Spinal cord (tissue), 10 donors: ENCODE data around the gene POLRMT. TPM values are rescaled to one million over a fixed set of nuclear protein-coding genes. Genes with fewer than 3 reads are reported as not detected.
"Not testable (repeated sequence)": the region's sequence is repeated elsewhere in the genome, so short reads cannot be mapped to it uniquely, and the experiment has no call there.

Experiments
- DNase-seq, 6 donors: peaks; one replicate each; pipeline versions ENCODE4 v3.0.0 to v3.0.0-alpha.2; 2013 to 2015; ENCODE audit warnings: low spot score in 6 of 6, low read depth in 4 of 6
- H3K27ac ChIP-seq: one replicate; pipeline ENCODE4 v1.5.1; 2013; ENCODE audit warnings: low read depth, low read length, control low read depth
- H3K27me3 ChIP-seq: one replicate; pipeline ENCODE4 v1.6.1; 2013; ENCODE audit warnings: low read length; ENCODE audit not compliant: control insufficient read depth, insufficient read depth
- H3K36me3 ChIP-seq: one replicate; pipeline ENCODE4 v1.6.1; 2013; ENCODE audit warnings: low read length; ENCODE audit not compliant: control insufficient read depth, insufficient read depth
- H3K4me1 ChIP-seq: one replicate; pipeline ENCODE4 v1.6.1; 2013; ENCODE audit warnings: low read length; ENCODE audit not compliant: control insufficient read depth, insufficient read depth
- H3K4me3 ChIP-seq: one replicate; pipeline ENCODE4 v1.5.1; 2013; ENCODE audit warnings: low read depth, low read length, control low read depth
- H3K9me3 ChIP-seq: one replicate; pipeline ENCODE4 v1.6.1; 2013; ENCODE audit warnings: low read length; ENCODE audit not compliant: control insufficient read depth, insufficient read depth
- WGBS: methylation state at CpG from one replicate; pipeline ENCODE4 v1.1.5; 2013; ENCODE audit warnings: missing lambda C conversion rate; ENCODE audit not compliant: insufficient coverage; 5-methylcytosine and 5-hydroxymethylcytosine counted together
- polyA plus RNA-seq, 2 donors: library from polyadenylated mRNA; unstranded; fragments of 120-200 nt; gene quantifications; one replicate each; pipeline ENCODE4 v1.2.1, GENCODE V29; 2013; ENCODE audit not compliant: insufficient read length in 2 of 2
- total RNA-seq, 2 donors: library from RNA; depleted of rRNA in 1 of 2; stranded (reverse); fragments of 120-200 nt in 1 of 2; fragments of >200 nt in 1 of 2; gene quantifications; one replicate each; pipeline versions ENCODE4 v1.2.3 to v1.2.4, GENCODE V29; 2013 to 2014
- donor health status: healthy.

Gene POLRMT
- total and polyA plus RNA-seq, 4 donors: 11.8 to 54.2 (median 46.2) TPM

- Histone ChIP-seq H3K9me3 (no peaks in the 10 kb centered on the region), H3K36me3 (peaks cover 15% of the 10 kb centered on the region), H3K4me1 (peaks cover 34% of the 10 kb centered on the region), H3K27me3 (peaks cover 25% of the 10 kb centered on the region), H3K4me3 (no peak overlapping the region), H3K27ac (no peak overlapping the region)
- no peak for DNase-seq
- 4% methylated on average over 35 of the region's 41 CpGs for WGBS
Observed at GRCh38 chr19:590750-591098, 42.6 kb downstream of the POLRMT start.

- Histone ChIP-seq H3K9me3 (no peaks in the 10 kb centered on the region), H3K4me1 (peaks cover 34% of the 10 kb centered on the region), H3K36me3 (peaks cover 15% of the 10 kb centered on the region), H3K27ac (no peak overlapping the region), H3K4me3 (no peak overlapping the region), H3K27me3 (peaks cover 25% of the 10 kb centered on the region)
- peak in 2 of 6 donors; percentile 47 to 50 for DNase-seq
- WGBS: 1% methylated on average over 50 of the region's 50 CpGs
Observed at GRCh38 chr19:590396-590745, 43.0 kb downstream of the POLRMT start.

- WGBS: under 1% methylated on average over 95 of the region's 132 CpGs
- Histone ChIP-seq H3K4me1 (peaks cover 34% of the 10 kb centered on the region), H3K27me3 (peaks cover 25% of the 10 kb centered on the region), H3K4me3 (no peak within 1 kb of the TSS), H3K9me3 (no peaks in the 10 kb centered on the region), H3K27ac (peak within 1 kb of the TSS; percentile 33), H3K36me3 (peaks cover 15% of the 10 kb centered on the region)
- peak in 1 of 6 donors; percentile 32 for DNase-seq
Observed at GRCh38 chr19:589693-590395, 43.5 kb downstream of the POLRMT start, which contains the start of gene HCN2. TSS of gene HCN2 (plus strand) at chr19:589881. CDS start at chr19:589946, 65 bp downstream.

GRCh38 chr19:588741-589692 lies 44.3 kb downstream of the POLRMT start:
- Histone ChIP-seq H3K27ac (peak overlapping the region; percentile 33), H3K27me3 (peaks cover 25% of the 10 kb centered on the region), H3K4me3 (no peak overlapping the region), H3K4me1 (peaks cover 42% of the 10 kb centered on the region), H3K9me3 (no peaks in the 10 kb centered on the region), H3K36me3 (peaks cover 19% of the 10 kb centered on the region)
- DNase-seq: peak in 1 of 6 donors; percentile 48
- 16% methylated on average over 51 of the region's 54 CpGs for WGBS

- Histone ChIP-seq H3K9me3 (no peaks in the 10 kb centered on the region), H3K27me3 (peaks cover 25% of the 10 kb centered on the region), H3K4me3 (no peak overlapping the region), H3K36me3 (peaks cover 27% of the 10 kb centered on the region), H3K27ac (peak overlapping the region; percentile 33), H3K4me1 (peaks cover 47% of the 10 kb centered on the region)
- peak in 4 of 6 donors; percentile 45 to 88 (median 77) for DNase-seq
- WGBS: 8% methylated on average over 41 of the region's 41 CpGs
Observed at GRCh38 chr19:588093-588740, 45.1 kb downstream of the POLRMT start.

- no peak for DNase-seq
- Histone ChIP-seq H3K4me3 (no peak overlapping the region), H3K4me1 (peaks cover 30% of the 10 kb centered on the region), H3K27me3 (peaks cover 12% of the 10 kb centered on the region), H3K9me3 (no peaks in the 10 kb centered on the region), H3K27ac (no peak overlapping the region), H3K36me3 (peaks cover 40% of the 10 kb centered on the region)
- 83% methylated on average over 6 of the region's 10 CpGs for WGBS
Observed at GRCh38 chr19:585551-586110, 47.7 kb downstream of the POLRMT start.

- WGBS: 89% methylated on average over 22 of the region's 34 CpGs
- not testable (repeated sequence) for DNase-seq, H3K9me3 ChIP-seq, H3K4me3 ChIP-seq, H3K27ac ChIP-seq
- peaks cover 29% of the 10 kb centered on the region for H3K4me1 ChIP-seq
- H3K36me3 ChIP-seq: peaks cover 45% of the 10 kb centered on the region
- H3K27me3 ChIP-seq: peaks cover 12% of the 10 kb centered on the region
Observed at GRCh38 chr19:585146-585545, 48.2 kb downstream of the POLRMT start.

GRCh38 chr19:584240-585001 lies 48.9 kb downstream of the POLRMT start:
- 41% methylated on average over 38 of the region's 38 CpGs for WGBS
- Histone ChIP-seq H3K27ac (no peak overlapping the region), H3K4me1 (peaks cover 31% of the 10 kb centered on the region), H3K4me3 (no peak overlapping the region), H3K36me3 (peaks cover 52% of the 10 kb centered on the region), H3K9me3 (no peaks in the 10 kb centered on the region), H3K27me3 (peaks cover 12% of the 10 kb centered on the region)
- peak in 2 of 6 donors; percentile 33 to 63 for DNase-seq

- no peak for DNase-seq
- Histone ChIP-seq H3K4me3 (no peak overlapping the region), H3K27me3 (peaks cover 8% of the 10 kb centered on the region), H3K9me3 (no peaks in the 10 kb centered on the region), H3K4me1 (peaks cover 27% of the 10 kb centered on the region), H3K27ac (no peak overlapping the region), H3K36me3 (peaks cover 58% of the 10 kb centered on the region)
- WGBS: 80% methylated on average over 5 of the region's 5 CpGs
Observed at GRCh38 chr19:583968-584239, 49.4 kb downstream of the POLRMT start.
